Upper lobe of right lung (tissue), 1 donor: ENCODE measurements around the gene ARL8A. TPM values are rescaled to one million over a fixed set of nuclear protein-coding genes. Genes with fewer than 3 reads are reported as not detected.
A peak's percentile ranks its signal among the peaks of the same experiment; 100 is the strongest.
"Not testable (repeated sequence)": the region's sequence is repeated elsewhere in the genome, so short reads cannot be mapped to it uniquely, and the experiment has no call there.

Source experiments
- ATAC-seq: fragments of 200-7000 bp; cut with Tn5 transposase; one replicate; pipeline ENCODE4 v1.9.1; 2020; ENCODE audit warnings: mild to moderate bottlenecking, moderate library complexity
- DNase-seq: peaks from one replicate; pipeline ENCODE4 v3.0.0-alpha.2; 2020
- H3K27ac ChIP-seq: fragments of 200-600 bp; one replicate; pipeline ENCODE4 v1.8.0; 2022
- H3K27me3 ChIP-seq: fragments of 200-600 bp; one replicate; pipeline ENCODE4 v1.8.0; 2022; ENCODE audit warnings: mild to moderate bottlenecking
- H3K36me3 ChIP-seq: fragments of 200-600 bp; one replicate; pipeline ENCODE4 v1.8.0; 2022
- H3K4me1 ChIP-seq: fragments of 200-600 bp; one replicate; pipeline ENCODE4 v1.8.0; 2022
- H3K4me3 ChIP-seq: fragments of 200-600 bp; one replicate; pipeline ENCODE4 v1.8.0; 2022; ENCODE audit warnings: mild to moderate bottlenecking
- H3K9me3 ChIP-seq: fragments of 200-600 bp; one replicate; pipeline ENCODE4 v1.8.0; 2022
- CTCF ChIP-seq: fragments of 200-600 bp; IDR thresholded peaks from one replicate; pipeline ENCODE4 v1.8.0; 2022; ENCODE audit warnings: antibody characterized with exemption
- intact Hi-C: fragments of 100-400 bp; cut with DNase I; formaldehyde crosslinking; loops from one replicate; pipeline ENCODE4 v1.11.0; 2022
- total RNA-seq: library from RNA; stranded (reverse); fragmentation: NEBNext Ultra II Directional; extraction: Animal tissue kit (Norgen Biotek cat#: 25700); gene quantifications from one replicate; pipeline ENCODE4 v1.2.1, GENCODE V29; 2021
- donor health status: DM: no; HTN: yes; CAD: no; lungs with severe emphysema.

Gene ARL8A
- total RNA-seq, 1 donor from 2014 or later: 106 TPM

- ATAC-seq (no peak), DNase-seq (no peak)
- H3K27ac ChIP-seq: no peak overlapping the region
Observed at GRCh38 chr1:202146993-202147392, 2.5 kb upstream of the ARL8A start.

GRCh38 chr1:202146279-202146678 lies 1.7 kb upstream of the ARL8A start:
- DNase-seq (no peak), ATAC-seq (no peak)
- TF ChIP-seq CTCF: no peak
- no peak overlapping the region for H3K4me3 ChIP-seq
- no peaks in the 10 kb centered on the region for H3K9me3 ChIP-seq
- peaks cover 19% of the 10 kb centered on the region for H3K4me1 ChIP-seq
- no peak overlapping the region for H3K27ac ChIP-seq
- no peaks in the 10 kb centered on the region for H3K36me3 ChIP-seq
- no peaks in the 10 kb centered on the region for H3K27me3 ChIP-seq
- intact Hi-C loops: no loop called here

More at GRCh38 chr1:202146993-202147392, 2.5 kb upstream of the ARL8A start:
- Histone ChIP-seq H3K4me1 (peaks cover 18% of the 10 kb centered on the region), H3K27me3 (no peaks in the 10 kb centered on the region), H3K36me3 (no peaks in the 10 kb centered on the region), H3K4me3 (no peak overlapping the region), H3K9me3 (no peaks in the 10 kb centered on the region)
- TF ChIP-seq CTCF: no peak
- intact Hi-C loops: no loop called here

GRCh38 chr1:202145744-202146140 lies 1.2 kb upstream of the ARL8A start:
- H3K27ac ChIP-seq, H3K9me3 ChIP-seq, DNase-seq, H3K27me3 ChIP-seq, H3K4me3 ChIP-seq, ATAC-seq, H3K36me3 ChIP-seq, intact Hi-C loops: not testable (repeated sequence)
- peaks cover 23% of the 10 kb centered on the region for H3K4me1 ChIP-seq

- TF ChIP-seq CTCF: no peak
- Histone ChIP-seq H3K9me3 (no peaks in the 10 kb centered on the region), H3K36me3 (no peaks in the 10 kb centered on the region), H3K27ac (peak overlapping the region; percentile 95), H3K27me3 (no peaks in the 10 kb centered on the region), H3K4me1 (peaks cover 23% of the 10 kb centered on the region), H3K4me3 (peak overlapping the region; percentile 98)
- no peak for DNase-seq
- intact Hi-C loops: no loop called here
- no peak for ATAC-seq
Observed at GRCh38 chr1:202145068-202145743, 669 bp upstream of the ARL8A start.

- Histone ChIP-seq H3K27ac (peak overlapping the region; percentile 95), H3K4me1 (peaks cover 23% of the 10 kb centered on the region), H3K9me3 (no peaks in the 10 kb centered on the region), H3K36me3 (no peaks in the 10 kb centered on the region), H3K27me3 (no peaks in the 10 kb centered on the region), H3K4me3 (peak overlapping the region; percentile 98)
- no peak for TF ChIP-seq CTCF
- intact Hi-C loops: no loop called here
- DNase-seq (peak; percentile 77), ATAC-seq (peak; percentile 69)
Observed at GRCh38 chr1:202143768-202144401, 652 bp downstream of the ARL8A start.

GRCh38 chr1:202143011-202143767 lies 1.3 kb downstream of the ARL8A start:
- TF ChIP-seq CTCF: no peak
- Histone ChIP-seq H3K36me3 (no peaks in the 10 kb centered on the region), H3K4me3 (peak overlapping the region; percentile 98), H3K9me3 (no peaks in the 10 kb centered on the region), H3K4me1 (peaks cover 23% of the 10 kb centered on the region), H3K27me3 (no peaks in the 10 kb centered on the region), H3K27ac (peak overlapping the region; percentile 95)
- ATAC-seq (peak; percentile 68), DNase-seq (no peak)
- intact Hi-C loops: no loop called here

GRCh38 chr1:202141468-202141867 lies 3.1 kb downstream of the ARL8A start:
- H3K27ac ChIP-seq, DNase-seq, H3K27me3 ChIP-seq, intact Hi-C loops, H3K4me3 ChIP-seq, H3K9me3 ChIP-seq, ATAC-seq: not testable (repeated sequence)
- Histone ChIP-seq H3K36me3 (peaks cover 15% of the 10 kb centered on the region), H3K4me1 (peaks cover 23% of the 10 kb centered on the region)
